ENCODE measurements around the gene LST1. TPM values are rescaled to one million over a fixed set of nuclear protein-coding genes. Genes with fewer than 3 reads are reported as not detected.

LST1 gene
- not detected in 2 replicates for total RNA-seq (ENCODE audit: low replicate concordance)

DNA sequence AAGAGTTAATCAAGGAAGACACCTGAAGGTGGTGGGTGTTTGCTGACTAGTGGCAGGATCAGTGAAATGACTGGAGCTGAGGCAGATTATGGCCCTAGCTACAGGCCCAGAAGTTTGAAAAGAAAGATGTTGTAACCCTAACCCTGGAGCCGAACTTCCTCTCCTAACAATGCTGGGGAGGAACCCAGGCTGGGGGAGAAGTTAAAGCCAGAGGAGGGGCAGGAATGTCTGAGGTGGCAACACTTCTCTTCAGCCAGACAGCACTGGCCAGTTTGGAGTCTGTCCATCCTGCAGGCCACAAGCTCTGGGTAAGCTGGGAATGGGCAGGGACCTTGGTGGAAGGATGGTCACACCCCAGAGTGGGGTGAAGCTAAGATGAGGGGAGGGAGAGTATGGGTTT, at the start of gene LST1:
Gene LST1, plus strand, starts transcription at position 270 of the 400 bp plus-strand sequence. CDS start 1,023 bp downstream, outside the sequence.
- no peak for DNase-seq (ENCODE audit: low spot score)
- Histone ChIP-seq H3K9me3 (ENCODE audit: low read depth) (no peaks in the 10 kb centered on the region), H3F3A (ENCODE audit: low read depth) (no peaks in the 10 kb centered on the region), H3K4me3 (no peak within 1 kb of the TSS), H3K4me1 (peaks cover 6% of the 10 kb centered on the region), H4K20me1 (ENCODE audit: low read depth) (no peaks in the 10 kb centered on the region), H3K27me3 (no peaks in the 10 kb centered on the region), H3K4me2 (no peak within 1 kb of the TSS), H3K36me3 (no peaks in the 10 kb centered on the region), H3K9ac (no peak within 1 kb of the TSS), H2AFZ (replicated peaks) (no peak within 1 kb of the TSS), H3K27ac (no peak within 1 kb of the TSS), H3K79me2 (ENCODE audit: low read depth) (no peaks in the 10 kb centered on the region)
- TF ChIP-seq, protein P1, sequence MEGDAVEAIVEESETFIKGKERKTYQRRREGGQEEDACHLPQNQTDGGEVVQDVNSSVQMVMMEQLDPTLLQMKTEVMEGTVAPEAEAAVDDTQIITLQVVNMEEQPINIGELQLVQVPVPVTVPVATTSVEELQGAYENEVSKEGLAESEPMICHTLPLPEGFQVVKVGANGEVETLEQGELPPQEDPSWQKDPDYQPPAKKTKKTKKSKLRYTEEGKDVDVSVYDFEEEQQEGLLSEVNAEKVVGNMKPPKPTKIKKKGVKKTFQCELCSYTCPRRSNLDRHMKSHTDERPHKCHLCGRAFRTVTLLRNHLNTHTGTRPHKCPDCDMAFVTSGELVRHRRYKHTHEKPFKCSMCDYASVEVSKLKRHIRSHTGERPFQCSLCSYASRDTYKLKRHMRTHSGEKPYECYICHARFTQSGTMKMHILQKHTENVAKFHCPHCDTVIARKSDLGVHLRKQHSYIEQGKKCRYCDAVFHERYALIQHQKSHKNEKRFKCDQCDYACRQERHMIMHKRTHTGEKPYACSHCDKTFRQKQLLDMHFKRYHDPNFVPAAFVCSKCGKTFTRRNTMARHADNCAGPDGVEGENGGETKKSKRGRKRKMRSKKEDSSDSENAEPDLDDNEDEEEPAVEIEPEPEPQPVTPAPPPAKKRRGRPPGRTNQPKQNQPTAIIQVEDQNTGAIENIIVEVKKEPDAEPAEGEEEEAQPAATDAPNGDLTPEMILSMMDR (IDR thresholded peaks at IDR 0.05): no peak
- no peak for TF ChIP-seq EZH2phosphoT487 (IDR thresholded peaks at IDR 0.05)
- TF ChIP-seq EZH2 (IDR thresholded peaks at IDR 0.05): no peak
- peak within 1 kb of the TSS; percentile 5 for H3K4me3 Mint-ChIP-seq
- peak within 1 kb of the TSS; percentile 89 for H3K27ac Mint-ChIP-seq
- H3K36me3 Mint-ChIP-seq: no peaks in the 10 kb centered on the region
- H3K27me3 Mint-ChIP-seq (ENCODE audit: insufficient read depth, low read depth): peaks cover 11% of the 10 kb centered on the region
- H3K9me3 Mint-ChIP-seq: no peaks in the 10 kb centered on the region
- peaks cover 15% of the 10 kb centered on the region for H3K4me1 Mint-ChIP-seq

DNA sequence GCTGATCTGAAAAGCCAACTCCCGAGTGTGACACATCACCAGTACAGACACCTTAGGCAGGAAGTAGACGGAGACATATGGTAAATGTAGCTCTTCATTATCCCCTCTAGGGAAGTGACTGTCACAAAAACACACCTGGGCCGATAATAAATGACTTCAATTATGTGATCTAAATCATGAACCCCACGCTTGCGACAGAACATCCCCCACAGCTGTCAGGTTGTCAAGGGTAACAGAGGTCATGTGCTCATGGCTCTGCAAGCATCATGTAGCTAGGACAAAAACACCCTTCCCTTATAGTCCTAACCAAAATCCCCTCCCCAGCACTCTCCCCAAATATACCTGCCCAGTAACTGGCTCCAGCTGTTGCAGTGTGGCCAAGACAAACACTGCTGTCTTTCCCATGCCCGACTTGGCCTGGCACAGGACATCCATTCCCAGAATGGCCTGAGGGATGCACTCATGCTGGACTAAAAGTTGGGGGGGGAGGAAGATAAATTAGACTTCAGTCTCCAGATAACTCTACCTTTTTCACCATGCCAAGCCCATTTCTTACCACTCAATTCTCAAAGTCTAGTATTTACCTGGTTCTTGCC, 47.2 kb upstream of the LST1 start:
- H3K27ac Mint-ChIP-seq: no peak overlapping the region

DNA sequence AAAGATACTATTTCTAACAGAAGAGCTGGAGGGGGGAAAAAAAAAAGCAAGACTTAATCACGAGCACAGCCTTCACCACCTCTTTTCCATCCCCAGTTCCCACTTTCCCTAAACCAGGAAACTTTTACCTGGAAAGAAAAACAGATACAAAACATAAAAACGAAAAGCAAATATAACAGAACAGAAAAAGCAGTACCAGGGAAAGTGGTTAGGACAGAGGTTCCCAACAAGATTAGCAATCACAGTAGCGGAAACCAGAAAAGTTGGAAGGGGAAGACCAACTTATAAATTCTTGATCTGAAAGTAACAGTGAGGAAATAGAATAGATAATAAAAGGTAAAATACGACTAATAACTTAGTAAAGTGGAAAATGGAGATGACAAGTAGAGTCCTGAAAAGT, 45.4 kb upstream of the LST1 start:
- H3K27ac ChIP-seq: no peak overlapping the region
- Mint-ChIP-seq H3K4me1 (peaks cover 44% of the 10 kb centered on the region), H3K36me3 (peaks cover 45% of the 10 kb centered on the region), H3K9me3 (no peaks in the 10 kb centered on the region), H3K27ac (peak overlapping the region; percentile 100), H3K27me3 (ENCODE audit: insufficient read depth, low read depth) (peaks cover 6% of the 10 kb centered on the region), H3K4me3 (peak overlapping the region; percentile 100)
- DNase-seq (ENCODE audit: low spot score): no peak
- H3K4me3 ChIP-seq: peak overlapping the region; percentile 96
- H3K4me2 ChIP-seq: peak overlapping the region; percentile 89
- peaks cover 76% of the 10 kb centered on the region for H3K79me2 ChIP-seq (ENCODE audit: low read depth)
- H3K9me3 ChIP-seq (ENCODE audit: low read depth): no peaks in the 10 kb centered on the region
- H3K9ac ChIP-seq: peak overlapping the region; percentile 99
- TF ChIP-seq, protein P1 (IDR thresholded peaks at IDR 0.05): no peak
- TF ChIP-seq EZH2phosphoT487 (IDR thresholded peaks at IDR 0.05) (no peak), EZH2 (IDR thresholded peaks at IDR 0.05) (no peak)
- peaks cover 32% of the 10 kb centered on the region for H3K36me3 ChIP-seq
- H3F3A ChIP-seq (ENCODE audit: low read depth): peaks cover 61% of the 10 kb centered on the region
- no peaks in the 10 kb centered on the region for H3K27me3 ChIP-seq
- H2AFZ ChIP-seq (replicated peaks): no peak overlapping the region
- H4K20me1 ChIP-seq (ENCODE audit: low read depth): peaks cover 58% of the 10 kb centered on the region
- H3K4me1 ChIP-seq: peaks cover 16% of the 10 kb centered on the region

More for the DNA sequence above, 47.2 kb upstream of the LST1 start:
- peak overlapping the region; percentile 89 for H3K4me2 ChIP-seq
- Mint-ChIP-seq H3K9me3 (no peaks in the 10 kb centered on the region), H3K4me1 (peaks cover 35% of the 10 kb centered on the region), H3K4me3 (peak overlapping the region; percentile 100), H3K27me3 (ENCODE audit: insufficient read depth, low read depth) (peaks cover 6% of the 10 kb centered on the region), H3K36me3 (peaks cover 57% of the 10 kb centered on the region)
- H4K20me1 ChIP-seq (ENCODE audit: low read depth): peaks cover 75% of the 10 kb centered on the region
- H3K27ac ChIP-seq: no peak overlapping the region
- TF ChIP-seq EZH2 (IDR thresholded peaks at IDR 0.05) (no peak), EZH2phosphoT487 (IDR thresholded peaks at IDR 0.05) (no peak)
- TF ChIP-seq, protein P1 (IDR thresholded peaks at IDR 0.05): no peak
- no peak for DNase-seq (ENCODE audit: low spot score)
- peak overlapping the region; percentile 96 for H3K4me3 ChIP-seq
- H3K79me2 ChIP-seq (ENCODE audit: low read depth): peaks cover 90% of the 10 kb centered on the region
- H3K27me3 ChIP-seq: no peaks in the 10 kb centered on the region
- H3K9ac ChIP-seq: peak overlapping the region; percentile 99
- no peak overlapping the region for H2AFZ ChIP-seq (replicated peaks)
- H3K9me3 ChIP-seq (ENCODE audit: low read depth): no peaks in the 10 kb centered on the region
- H3K4me1 ChIP-seq: peaks cover 16% of the 10 kb centered on the region
- peaks cover 78% of the 10 kb centered on the region for H3F3A ChIP-seq (ENCODE audit: low read depth)
- H3K36me3 ChIP-seq: peaks cover 42% of the 10 kb centered on the region
